ENCODE data around the gene CLSTN3.
A peak's percentile ranks its signal among the peaks of the same experiment; 100 is the strongest.

The CLSTN3 gene

GRCh38 chr12:7093892-7094291, 36.3 kb upstream of the CLSTN3 start:
- no peak for TF ChIP-seq CTCF (IDR thresholded peaks at IDR 0.05)
- Mint-ChIP-seq H3K4me3 (no peak overlapping the region), H3K27ac (no peak overlapping the region), H3K36me3 (ENCODE audit: low read depth) (peaks cover 15% of the 10 kb centered on the region), H3K27me3 (ENCODE audit: low read depth, poor library complexity) (peaks cover 11% of the 10 kb centered on the region), H3K4me1 (peaks cover 43% of the 10 kb centered on the region), H3K9me3 (no peaks in the 10 kb centered on the region)
- DNase-seq: no peak

DNA sequence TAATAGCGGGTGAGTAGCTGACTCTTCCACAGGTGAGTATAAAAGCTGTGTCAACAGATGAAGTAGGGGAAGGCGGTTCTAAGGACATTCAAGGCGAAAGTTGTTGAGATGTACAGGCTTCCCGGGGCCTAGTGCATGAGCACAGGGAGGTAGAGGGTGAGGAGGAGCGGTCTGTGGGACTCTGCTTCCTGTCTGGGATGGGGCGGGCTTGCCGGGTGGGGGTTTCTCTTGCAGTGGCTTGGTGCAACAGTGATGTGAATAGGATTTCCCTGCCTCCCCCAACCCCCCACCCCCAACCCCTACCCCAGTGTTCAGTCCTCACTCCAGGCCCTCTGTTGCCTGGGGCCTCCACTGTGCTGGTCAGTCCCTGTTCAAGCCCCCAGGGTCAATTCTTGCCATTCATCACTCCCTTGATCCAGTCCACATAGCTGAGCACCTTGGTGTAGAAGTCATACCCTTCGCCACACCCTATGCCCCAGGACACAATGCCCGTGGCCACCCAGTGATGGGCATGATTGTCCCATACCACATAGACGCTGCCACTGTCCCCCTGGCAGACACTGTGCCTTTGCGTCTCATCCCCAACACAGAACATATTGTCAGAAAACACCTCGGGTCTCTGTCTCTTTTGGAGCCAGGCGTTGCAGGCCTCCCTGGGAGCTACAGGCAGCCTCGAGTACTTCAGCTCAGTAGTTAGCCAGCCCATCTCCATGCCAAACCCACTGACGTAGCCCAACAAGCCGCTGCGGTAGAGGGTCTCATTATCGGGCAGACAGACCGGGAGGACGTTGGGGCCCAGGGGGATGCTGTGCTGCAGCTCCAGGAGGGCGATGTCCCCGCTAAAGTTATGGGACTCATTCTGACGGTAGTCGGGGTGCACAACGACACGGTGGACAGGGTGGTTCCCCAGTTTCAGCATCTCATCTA, 33.9 kb upstream of the CLSTN3 start:
- DNase-seq: no peak
- peak overlapping the region; percentile 66 for H3K27ac Mint-ChIP-seq
- no peaks in the 10 kb centered on the region for H3K9me3 Mint-ChIP-seq
- no peak overlapping the region for H3K4me3 Mint-ChIP-seq
- peaks cover 8% of the 10 kb centered on the region for H3K27me3 Mint-ChIP-seq (ENCODE audit: low read depth, poor library complexity)
- peaks cover 22% of the 10 kb centered on the region for H3K36me3 Mint-ChIP-seq (ENCODE audit: low read depth)
- TF ChIP-seq CTCF (IDR thresholded peaks at IDR 0.05): no peak
- peaks cover 31% of the 10 kb centered on the region for H3K4me1 Mint-ChIP-seq

- H3K36me3 Mint-ChIP-seq (ENCODE audit: low read depth): peaks cover 22% of the 10 kb centered on the region
- no peak for TF ChIP-seq CTCF (IDR thresholded peaks at IDR 0.05)
- H3K9me3 Mint-ChIP-seq: no peaks in the 10 kb centered on the region
- DNase-seq: no peak
- H3K27me3 Mint-ChIP-seq (ENCODE audit: low read depth, poor library complexity): peaks cover 8% of the 10 kb centered on the region
- peak overlapping the region; percentile 66 for H3K27ac Mint-ChIP-seq
- H3K4me1 Mint-ChIP-seq: peaks cover 25% of the 10 kb centered on the region
- H3K4me3 Mint-ChIP-seq: no peak overlapping the region
These were observed 33.2 kb upstream of the CLSTN3 start for GRCh38 chr12:7096979-7097378.

GRCh38 chr12:7099290-7099996, 30.7 kb upstream of the CLSTN3 start:
- Mint-ChIP-seq H3K27ac (no peak overlapping the region), H3K27me3 (ENCODE audit: low read depth, poor library complexity) (peaks cover 4% of the 10 kb centered on the region), H3K9me3 (no peaks in the 10 kb centered on the region), H3K4me3 (no peak overlapping the region), H3K4me1 (peaks cover 24% of the 10 kb centered on the region), H3K36me3 (ENCODE audit: low read depth) (peaks cover 40% of the 10 kb centered on the region)
- TF ChIP-seq CTCF (IDR thresholded peaks at IDR 0.05): no peak
- no peak for DNase-seq

DNA sequence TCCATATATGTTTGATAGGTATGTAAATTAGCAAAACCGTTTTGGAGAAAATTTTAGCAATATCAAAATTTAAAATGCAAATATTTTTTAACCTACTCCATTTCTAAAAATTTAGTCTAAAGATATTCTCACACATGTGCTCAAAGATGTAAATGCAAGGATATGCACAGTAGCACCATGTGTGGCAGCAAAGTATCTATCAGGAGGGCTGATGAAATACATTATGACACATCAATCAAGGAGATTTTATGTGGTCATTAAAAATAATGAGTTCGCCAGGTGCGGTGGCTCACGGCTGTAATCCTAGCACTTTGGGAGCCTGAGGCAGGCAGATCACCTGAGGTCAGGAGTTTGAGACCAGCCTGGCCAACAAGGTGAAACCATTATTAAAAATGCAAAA, 29.9 kb upstream of the CLSTN3 start:
- Mint-ChIP-seq H3K4me3 (no peak overlapping the region), H3K36me3 (ENCODE audit: low read depth) (peaks cover 42% of the 10 kb centered on the region), H3K27me3 (ENCODE audit: low read depth, poor library complexity) (no peaks in the 10 kb centered on the region), H3K4me1 (peaks cover 24% of the 10 kb centered on the region), H3K9me3 (no peaks in the 10 kb centered on the region), H3K27ac (no peak overlapping the region)
- TF ChIP-seq CTCF (IDR thresholded peaks at IDR 0.05): no peak
- DNase-seq: no peak
